ENCODE results near the gene CUZD1. TPM values are rescaled to one million over a fixed set of nuclear protein-coding genes. Genes with fewer than 3 reads are reported as not detected.

CUZD1 gene
- total and polyA plus RNA-seq, 2 experiments from 2014 or later = 3.1 to 4.1 TPM

GRCh38 chr10:122877264-122877663 is 31.6 kb upstream of the CUZD1 start (continued):
- TF ChIP-seq ZNF462 (CRISPR knock-in tag; IDR thresholded peaks at IDR 0.05) (no peak), JUNB (IDR thresholded peaks at IDR 0.05; ENCODE audit: unreplicated experiment) (no peak), REST (IDR thresholded peaks at IDR 0.05; ENCODE audit: unreplicated experiment) (no peak), ETS1 (IDR thresholded peaks at IDR 0.05) (no peak), STAT1 (IDR thresholded peaks at IDR 0.05; ENCODE audit: unreplicated experiment) (no peak)
